Measurements from ENCODE around the gene MLPH.

DNA sequence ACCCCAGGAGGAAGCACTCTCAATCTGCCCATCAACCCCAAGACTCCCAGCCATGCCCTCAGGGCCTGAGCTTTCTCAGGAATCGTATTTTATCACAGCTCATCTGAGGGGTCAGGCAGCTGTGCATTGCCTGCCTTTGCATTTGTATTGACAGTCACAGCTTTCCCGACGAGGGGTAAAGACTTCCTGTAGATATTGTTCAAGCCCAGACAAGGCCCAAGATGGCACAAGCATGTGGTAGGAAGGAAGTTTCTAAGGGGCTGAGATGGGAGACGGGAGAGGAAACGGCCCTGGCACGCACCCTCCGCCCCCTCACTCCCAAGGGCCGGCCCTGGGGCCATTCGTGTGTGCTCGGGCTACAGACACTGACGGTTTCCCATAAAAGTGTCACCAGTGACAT lies 45.1 kb downstream of the MLPH start:
- TF ChIP-seq CREB1 (IDR thresholded peaks at IDR 0.05; ENCODE audit: low read depth): no peak
- TF ChIP-seq, protein P1, sequence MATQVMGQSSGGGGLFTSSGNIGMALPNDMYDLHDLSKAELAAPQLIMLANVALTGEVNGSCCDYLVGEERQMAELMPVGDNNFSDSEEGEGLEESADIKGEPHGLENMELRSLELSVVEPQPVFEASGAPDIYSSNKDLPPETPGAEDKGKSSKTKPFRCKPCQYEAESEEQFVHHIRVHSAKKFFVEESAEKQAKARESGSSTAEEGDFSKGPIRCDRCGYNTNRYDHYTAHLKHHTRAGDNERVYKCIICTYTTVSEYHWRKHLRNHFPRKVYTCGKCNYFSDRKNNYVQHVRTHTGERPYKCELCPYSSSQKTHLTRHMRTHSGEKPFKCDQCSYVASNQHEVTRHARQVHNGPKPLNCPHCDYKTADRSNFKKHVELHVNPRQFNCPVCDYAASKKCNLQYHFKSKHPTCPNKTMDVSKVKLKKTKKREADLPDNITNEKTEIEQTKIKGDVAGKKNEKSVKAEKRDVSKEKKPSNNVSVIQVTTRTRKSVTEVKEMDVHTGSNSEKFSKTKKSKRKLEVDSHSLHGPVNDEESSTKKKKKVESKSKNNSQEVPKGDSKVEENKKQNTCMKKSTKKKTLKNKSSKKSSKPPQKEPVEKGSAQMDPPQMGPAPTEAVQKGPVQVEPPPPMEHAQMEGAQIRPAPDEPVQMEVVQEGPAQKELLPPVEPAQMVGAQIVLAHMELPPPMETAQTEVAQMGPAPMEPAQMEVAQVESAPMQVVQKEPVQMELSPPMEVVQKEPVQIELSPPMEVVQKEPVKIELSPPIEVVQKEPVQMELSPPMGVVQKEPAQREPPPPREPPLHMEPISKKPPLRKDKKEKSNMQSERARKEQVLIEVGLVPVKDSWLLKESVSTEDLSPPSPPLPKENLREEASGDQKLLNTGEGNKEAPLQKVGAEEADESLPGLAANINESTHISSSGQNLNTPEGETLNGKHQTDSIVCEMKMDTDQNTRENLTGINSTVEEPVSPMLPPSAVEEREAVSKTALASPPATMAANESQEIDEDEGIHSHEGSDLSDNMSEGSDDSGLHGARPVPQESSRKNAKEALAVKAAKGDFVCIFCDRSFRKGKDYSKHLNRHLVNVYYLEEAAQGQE (IDR thresholded peaks at IDR 0.05; ENCODE audit: low read depth): no peak
